Activated B cell treated with CpG ODN at 0.5 μM for 24 hours (primary cell): ENCODE results near the gene AKR7A2. TPM values are rescaled to one million over a fixed set of nuclear protein-coding genes. Genes with fewer than 3 reads are reported as not detected.
"Not testable (repeated sequence)": the region's sequence is repeated elsewhere in the genome, so short reads cannot be mapped to it uniquely, and the experiment has no call there.

ENCODE experiments used
- ATAC-seq: fragments of 200-7000 bp; cut with Tn5 transposase; one replicate; pipeline ENCODE4 v1.10.0; 2021; ENCODE audit warnings: low read depth, mild to moderate bottlenecking, moderate library complexity
- CTCF ChIA-PET: fragments of 350-600 bp; sonication (Branson Sonifier 250); formaldehyde crosslinking; loops from one replicate; lab custom pipeline; 2021; ENCODE audit warnings: antibody characterized with exemption; lab: Charles Lee
- POLR2A ChIA-PET: fragments of 350-600 bp; sonication (Branson Sonifier 250); formaldehyde crosslinking; loops from one replicate; lab custom pipeline; 2021; ENCODE audit warnings: antibody characterized with exemption; lab: Charles Lee
- DNase-seq: peaks from one replicate; pipeline ENCODE4 v3.0.0; 2022
- H3K27ac Mint-ChIP-seq: one replicate; pipeline ENCODE4 v1.8.0; 2020; ENCODE audit warnings: mixed read lengths
- H3K27me3 Mint-ChIP-seq: one replicate; pipeline ENCODE4 v1.8.0; 2021; ENCODE audit warnings: mixed read lengths
- H3K36me3 Mint-ChIP-seq: one replicate; pipeline ENCODE4 v1.8.0; 2021; ENCODE audit warnings: low read depth, mixed read lengths
- H3K4me1 Mint-ChIP-seq: one replicate; pipeline ENCODE4 v1.8.0; 2021; ENCODE audit warnings: mixed read lengths
- H3K4me3 Mint-ChIP-seq: one replicate; pipeline ENCODE4 v1.8.0; 2020; ENCODE audit warnings: mild to moderate bottlenecking, mixed read lengths
- H3K9me3 Mint-ChIP-seq: one replicate; pipeline ENCODE4 v1.8.0; 2020; ENCODE audit warnings: mixed read lengths
- CTCF ChIP-seq: fragments of 200-600 bp; IDR thresholded peaks from one replicate; pipeline ENCODE4 v1.8.0; 2022; ENCODE audit warnings: antibody characterized with exemption, mild to moderate bottlenecking
- intact Hi-C: fragments of 100-400 bp; cut with micrococcal nuclease; formaldehyde crosslinking; loops from one replicate; pipeline ENCODE4 v1.15.1; 2024
- total RNA-seq: library from RNA; stranded (reverse); gene quantifications from 2 replicates; pipeline ENCODE4 v1.2.3, GENCODE V29; 2022

AKR7A2 gene
- total RNA-seq, 1 donor from 2014 or later, result 29.9 TPM

DNA sequence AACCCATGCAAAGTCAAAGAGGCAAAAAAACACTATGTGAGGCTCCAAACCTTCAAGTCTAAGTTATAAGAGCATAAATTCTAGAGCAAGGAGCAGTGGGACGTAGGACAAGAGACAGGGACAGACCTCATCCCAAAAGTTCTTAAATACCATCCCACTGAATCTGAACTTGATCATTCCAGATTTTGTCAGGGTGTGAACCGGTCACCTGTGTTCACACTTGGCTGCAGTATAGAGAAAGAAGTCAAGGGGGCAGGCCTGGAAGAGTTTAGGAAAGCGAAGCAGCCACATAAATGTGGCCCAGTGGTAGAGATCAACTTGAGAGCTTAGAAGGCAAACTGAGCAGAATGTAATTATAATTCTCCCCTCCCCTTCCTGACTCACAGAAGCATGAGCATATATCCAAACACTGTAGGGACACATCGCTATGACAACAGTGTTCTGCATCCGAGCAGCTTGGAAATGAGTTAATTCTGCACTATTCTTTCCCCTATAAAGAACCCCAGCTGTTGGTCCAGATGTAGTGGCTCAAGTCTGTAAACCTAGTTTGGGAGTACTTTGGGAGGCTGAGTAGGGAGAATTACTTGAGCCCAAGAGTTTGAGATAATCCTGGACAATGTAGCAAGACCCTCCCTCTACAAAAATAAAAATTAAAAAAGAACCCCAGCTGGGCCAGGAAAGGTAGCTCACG lies 2.7 kb downstream of the AKR7A2 start:
- intact Hi-C loops, result no loop called here
- no peak overlapping the region for H3K27ac Mint-ChIP-seq
- H3K36me3 Mint-ChIP-seq, result peaks cover 45% of the 10 kb centered on the region
- ChIA-PET CTCF (interaction anchor here (0.6 kb wide), 1 partner anchor 12 kb away, joined by 3 read pairs; no protein-coding TSS in a partner anchor), POLR2A (interaction anchor here (0.6 kb wide), 1 partner anchor 64 kb away, joined by 5 read pairs; no protein-coding TSS in a partner anchor)
- H3K27me3 Mint-ChIP-seq, result no peaks in the 10 kb centered on the region
- no peak for TF ChIP-seq CTCF
- ATAC-seq, result no peak
- peaks cover 29% of the 10 kb centered on the region for H3K4me1 Mint-ChIP-seq
- no peaks in the 10 kb centered on the region for H3K9me3 Mint-ChIP-seq
- H3K4me3 Mint-ChIP-seq, result peak overlapping the region; percentile 17
- DNase-seq, result no peak

DNA sequence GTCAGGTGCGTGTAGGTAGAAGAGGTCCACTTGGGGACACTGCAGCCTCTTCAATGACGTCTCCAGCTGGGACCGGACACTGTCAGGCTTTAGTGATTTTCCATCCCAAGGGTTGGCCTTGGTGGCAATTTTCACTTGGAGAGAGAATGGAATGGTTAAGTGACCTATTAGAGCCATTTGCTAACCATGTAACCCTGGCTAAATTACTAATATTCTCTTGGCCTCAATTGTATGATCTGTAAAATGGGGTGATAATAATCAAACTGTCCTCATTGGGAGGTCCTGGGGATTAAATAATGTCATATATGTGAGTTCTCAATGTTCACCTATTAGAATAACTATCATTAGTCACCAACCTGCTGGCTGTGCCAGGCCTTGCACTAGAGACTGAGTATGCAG lies 3.4 kb downstream of the AKR7A2 start:
- ChIA-PET POLR2A (no interaction called here), CTCF (no interaction called here)
- Mint-ChIP-seq H3K9me3 (no peaks in the 10 kb centered on the region), H3K27me3 (no peaks in the 10 kb centered on the region), H3K4me3 (peak overlapping the region; percentile 17), H3K4me1 (peaks cover 21% of the 10 kb centered on the region), H3K36me3 (peaks cover 52% of the 10 kb centered on the region), H3K27ac (no peak overlapping the region)
- intact Hi-C loops, result no loop called here
- ATAC-seq (no peak), DNase-seq (no peak)
- no peak for TF ChIP-seq CTCF

DNA sequence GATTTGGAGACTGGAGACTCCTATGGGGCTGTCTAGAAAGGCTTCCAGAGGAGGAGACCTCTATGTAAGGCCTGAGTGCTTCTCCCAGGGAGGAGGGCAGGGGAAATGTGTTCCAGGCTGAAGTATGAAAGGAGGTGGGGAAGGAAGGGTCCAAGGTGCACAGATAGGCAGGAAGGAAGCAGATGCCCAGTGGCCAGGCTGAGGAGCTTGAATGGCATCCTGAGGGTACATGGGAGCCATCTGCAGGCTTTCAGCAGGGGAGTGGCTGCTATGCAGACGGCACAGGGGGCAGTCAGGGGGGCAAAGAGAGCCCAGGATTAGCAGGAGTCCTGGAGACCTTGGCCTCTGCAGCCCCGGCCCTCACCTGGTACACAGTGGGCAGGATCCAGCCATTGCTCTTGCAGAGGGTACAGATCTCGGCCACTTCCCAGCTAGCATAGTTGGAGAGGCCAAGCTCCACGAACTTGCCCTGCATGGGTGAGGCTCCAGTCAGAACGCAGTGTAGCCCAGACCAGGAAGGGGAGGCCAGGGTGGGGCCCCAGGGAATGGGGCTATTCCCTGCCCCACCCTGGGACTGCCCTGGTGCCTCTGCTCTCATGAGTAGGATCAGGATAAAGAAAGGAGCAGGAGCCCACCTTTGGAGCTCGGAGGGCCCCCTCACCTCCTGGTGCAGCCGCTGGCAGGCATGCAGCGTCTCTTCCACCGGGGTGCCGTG lies 4.0 kb downstream of the AKR7A2 start:
- intact Hi-C loops, result no loop called here
- no peak overlapping the region for H3K27ac Mint-ChIP-seq
- no peaks in the 10 kb centered on the region for H3K27me3 Mint-ChIP-seq
- ATAC-seq (no peak), DNase-seq (no peak)
- H3K36me3 Mint-ChIP-seq, result peaks cover 56% of the 10 kb centered on the region
- no peak overlapping the region for H3K4me3 Mint-ChIP-seq
- TF ChIP-seq CTCF, result no peak
- no peaks in the 10 kb centered on the region for H3K9me3 Mint-ChIP-seq
- H3K4me1 Mint-ChIP-seq, result peaks cover 16% of the 10 kb centered on the region
- ChIA-PET POLR2A (no interaction called here), CTCF (no interaction called here)

DNA sequence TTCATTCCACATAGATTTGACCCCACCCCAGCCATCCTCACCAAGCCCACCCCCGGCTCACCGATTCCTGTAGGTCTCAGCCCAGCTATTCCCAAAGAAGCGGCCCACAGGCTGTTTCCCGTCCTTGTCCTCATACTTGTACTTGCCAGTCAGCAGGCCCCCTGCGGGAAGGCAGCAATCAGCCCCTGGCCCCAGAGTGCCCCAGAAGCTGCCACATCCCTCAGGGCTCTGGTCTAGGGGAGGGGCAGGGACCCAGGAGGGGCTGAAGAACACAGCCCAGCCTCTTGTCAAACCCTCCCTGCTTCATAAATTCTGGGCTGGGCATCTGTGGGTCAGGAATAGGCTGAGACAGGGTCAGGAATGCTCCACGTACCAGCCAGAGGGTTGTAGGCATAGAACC lies 5.0 kb downstream of the AKR7A2 start:
- Mint-ChIP-seq H3K36me3 (peaks cover 63% of the 10 kb centered on the region), H3K4me3 (no peak overlapping the region), H3K4me1 (peaks cover 12% of the 10 kb centered on the region), H3K27me3 (no peaks in the 10 kb centered on the region), H3K9me3 (no peaks in the 10 kb centered on the region), H3K27ac (no peak overlapping the region)
- ATAC-seq (no peak), DNase-seq (no peak)
- ChIA-PET POLR2A (no interaction called here), CTCF (no interaction called here)
- TF ChIP-seq CTCF, result no peak
- intact Hi-C loops, result no loop called here

GRCh38 chr1:19305880-19306279 lies 6.1 kb downstream of the AKR7A2 start:
- no peak for TF ChIP-seq CTCF
- Mint-ChIP-seq H3K4me3 (no peak overlapping the region), H3K36me3 (peaks cover 61% of the 10 kb centered on the region), H3K4me1 (peaks cover 5% of the 10 kb centered on the region), H3K27me3 (no peaks in the 10 kb centered on the region), H3K9me3 (no peaks in the 10 kb centered on the region), H3K27ac (no peak overlapping the region)
- ChIA-PET CTCF (no interaction called here), POLR2A (no interaction called here)
- intact Hi-C loops, result no loop called here
- ATAC-seq (no peak), DNase-seq (no peak)

DNA sequence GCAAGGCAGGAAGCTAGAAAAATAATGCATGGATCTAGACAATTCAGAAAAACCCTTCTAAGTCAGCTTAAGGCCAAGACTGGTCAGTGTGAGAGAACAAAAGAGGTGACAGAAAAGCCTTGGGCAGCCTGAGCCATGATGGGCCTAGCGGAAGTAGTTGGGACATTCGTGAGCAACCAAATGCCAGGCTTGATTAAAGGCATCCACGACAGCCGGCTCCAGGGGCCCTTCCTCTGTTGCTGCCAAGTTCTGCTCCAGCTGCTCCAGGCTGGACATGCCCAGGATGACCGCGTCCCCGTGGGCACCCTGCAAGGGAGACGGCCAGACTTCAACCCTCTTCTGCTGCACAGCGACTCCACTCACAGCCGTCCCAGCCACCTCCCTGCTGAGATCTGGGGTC lies 7.9 kb downstream of the AKR7A2 start:
- ATAC-seq, intact Hi-C loops, DNase-seq, H3K27me3 Mint-ChIP-seq, CTCF ChIA-PET, H3K9me3 Mint-ChIP-seq, H3K27ac Mint-ChIP-seq, H3K4me1 Mint-ChIP-seq, H3K4me3 Mint-ChIP-seq, POLR2A ChIA-PET: not testable (repeated sequence)
- H3K36me3 Mint-ChIP-seq, result peaks cover 59% of the 10 kb centered on the region
